K562 (cell line): ENCODE data around the gene GIPC3.

ENCODE experiments used
- ELF1 ChIP-seq: fragments of 200-800 bp; sonication (Bioruptor generic); IDR thresholded peaks from 2 replicates; pipeline ENCODE4 v1.6.1; 2016; ENCODE audit warnings: missing genetic modification characterization, missing compliant biosample characterization
- MTA2 ChIP-seq: fragments of 450-650 bp; IDR thresholded peaks from 2 replicates; pipeline ENCODE4 v1.6.1; 2016; ENCODE audit warnings: low read depth
- TBP ChIP-seq: optimal IDR thresholded peaks from 2 replicates; pipeline ENCODE3; 2011; ENCODE audit warnings: low read depth, low read length, improper control_type of control experiment
- TF ChIP-seq, protein P1 (sequence below): fragments of 150-350 bp; IDR thresholded peaks from 2 replicates; pipeline ENCODE4 v1.6.1; 2014; ENCODE audit warnings: low read depth, mild to moderate bottlenecking, low read length, borderline replicate concordance

- TF ChIP-seq MTA2 = no peak
- TF ChIP-seq, protein P1, sequence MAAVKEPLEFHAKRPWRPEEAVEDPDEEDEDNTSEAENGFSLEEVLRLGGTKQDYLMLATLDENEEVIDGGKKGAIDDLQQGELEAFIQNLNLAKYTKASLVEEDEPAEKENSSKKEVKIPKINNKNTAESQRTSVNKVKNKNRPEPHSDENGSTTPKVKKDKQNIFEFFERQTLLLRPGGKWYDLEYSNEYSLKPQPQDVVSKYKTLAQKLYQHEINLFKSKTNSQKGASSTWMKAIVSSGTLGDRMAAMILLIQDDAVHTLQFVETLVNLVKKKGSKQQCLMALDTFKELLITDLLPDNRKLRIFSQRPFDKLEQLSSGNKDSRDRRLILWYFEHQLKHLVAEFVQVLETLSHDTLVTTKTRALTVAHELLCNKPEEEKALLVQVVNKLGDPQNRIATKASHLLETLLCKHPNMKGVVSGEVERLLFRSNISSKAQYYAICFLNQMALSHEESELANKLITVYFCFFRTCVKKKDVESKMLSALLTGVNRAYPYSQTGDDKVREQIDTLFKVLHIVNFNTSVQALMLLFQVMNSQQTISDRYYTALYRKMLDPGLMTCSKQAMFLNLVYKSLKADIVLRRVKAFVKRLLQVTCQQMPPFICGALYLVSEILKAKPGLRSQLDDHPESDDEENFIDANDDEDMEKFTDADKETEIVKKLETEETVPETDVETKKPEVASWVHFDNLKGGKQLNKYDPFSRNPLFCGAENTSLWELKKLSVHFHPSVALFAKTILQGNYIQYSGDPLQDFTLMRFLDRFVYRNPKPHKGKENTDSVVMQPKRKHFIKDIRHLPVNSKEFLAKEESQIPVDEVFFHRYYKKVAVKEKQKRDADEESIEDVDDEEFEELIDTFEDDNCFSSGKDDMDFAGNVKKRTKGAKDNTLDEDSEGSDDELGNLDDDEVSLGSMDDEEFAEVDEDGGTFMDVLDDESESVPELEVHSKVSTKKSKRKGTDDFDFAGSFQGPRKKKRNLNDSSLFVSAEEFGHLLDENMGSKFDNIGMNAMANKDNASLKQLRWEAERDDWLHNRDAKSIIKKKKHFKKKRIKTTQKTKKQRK = no peak
- no peak for TF ChIP-seq TBP
- TF ChIP-seq ELF1 (tag) = no peak
These were observed 21.4 kb upstream of the GIPC3 start for GRCh38 chr19:3563709-3564524.
